ENCODE results near the gene INPP4B.
"Not testable (repeated sequence)": the region's sequence is repeated elsewhere in the genome, so short reads cannot be mapped to it uniquely, and the experiment has no call there.

INPP4B gene

GRCh38 chr4:142100941-142101340 lies 745.2 kb downstream of the INPP4B start:
- DNase-seq: no peak

- no peak for DNase-seq
Observed at GRCh38 chr4:142098900-142099545, 747.1 kb downstream of the INPP4B start.

- DNase-seq: no peak
Observed at GRCh38 chr4:142098380-142098779, 747.7 kb downstream of the INPP4B start.

- no peak for DNase-seq
Observed at GRCh38 chr4:142097015-142097414, 749.1 kb downstream of the INPP4B start.

- no peak for DNase-seq
Observed at GRCh38 chr4:142095886-142096605, 750.1 kb downstream of the INPP4B start.

GRCh38 chr4:142092941-142093340 lies 753.2 kb downstream of the INPP4B start:
- DNase-seq: no peak

- no peak for DNase-seq
Observed at GRCh38 chr4:142091691-142092182, 754.4 kb downstream of the INPP4B start.

- no peak for DNase-seq
Observed at GRCh38 chr4:142091085-142091513, 755.0 kb downstream of the INPP4B start.

GRCh38 chr4:142088906-142089305 lies 757.2 kb downstream of the INPP4B start:
- no peak for DNase-seq

- DNase-seq: no peak
Observed at GRCh38 chr4:142085513-142086292, 760.4 kb downstream of the INPP4B start.

- DNase-seq: no peak
Observed at GRCh38 chr4:142083264-142083663, 762.8 kb downstream of the INPP4B start.

- DNase-seq: no peak
Observed at GRCh38 chr4:142081025-142081424, 765.1 kb downstream of the INPP4B start.

GRCh38 chr4:142079959-142080358 lies 766.1 kb downstream of the INPP4B start:
- no peak for DNase-seq

GRCh38 chr4:142077048-142077447 lies 769.1 kb downstream of the INPP4B start:
- DNase-seq: no peak

GRCh38 chr4:142068304-142068703 lies 777.8 kb downstream of the INPP4B start:
- DNase-seq: not testable (repeated sequence)

- DNase-seq: not testable (repeated sequence)
Observed at GRCh38 chr4:142066562-142066961, 779.5 kb downstream of the INPP4B start.

GRCh38 chr4:142065086-142065647 lies 780.9 kb downstream of the INPP4B start:
- no peak for DNase-seq

- no peak for DNase-seq
Observed at GRCh38 chr4:142064181-142064580, 781.9 kb downstream of the INPP4B start.

- no peak for DNase-seq
Observed at GRCh38 chr4:142045996-142046395, 800.1 kb downstream of the INPP4B start.

- DNase-seq: no peak
Observed at GRCh38 chr4:142044271-142044670, 801.8 kb downstream of the INPP4B start.

- no peak for DNase-seq
Observed at GRCh38 chr4:142043509-142043908, 802.6 kb downstream of the INPP4B start.

- no peak for DNase-seq
Observed at GRCh38 chr4:142041788-142042187, 804.3 kb downstream of the INPP4B start.

GRCh38 chr4:142040043-142040442 lies 806.1 kb downstream of the INPP4B start:
- DNase-seq: no peak
